RWPE1 (cell line): Measurements from ENCODE around the gene CCDC73.

Source experiments
- CTCF ChIA-PET: fragments of 350-600 bp; sonication (Branson Sonifier 250); formaldehyde crosslinking; extraction: SDS; loops from one replicate; lab custom pipeline; 2021; lab: Yijun Ruan, JAX
- POLR2A ChIA-PET: fragments of 400-600 bp; formaldehyde crosslinking; extraction: SDS; loops from one replicate; lab custom pipeline; 2020; ENCODE audit warnings: antibody characterized with exemption; ENCODE audit not compliant: low non-redundant PET; lab: Yijun Ruan, JAX
- DNase-seq: peaks from one replicate; pipeline ENCODE4 v3.0.0; 2012; ENCODE audit warnings: low spot score
- H3K27ac ChIP-seq: fragments of 450-650 bp; 2 replicates; pipeline ENCODE4 v1.5.1; 2017
- CTCF ChIP-seq: fragments of 450-650 bp; conservative IDR thresholded peaks from 2 replicates; pipeline ENCODE4 v1.5.1; 2017; ENCODE audit warnings: low read depth, mild to moderate bottlenecking

The CCDC73 gene

GRCh38 chr11:32567154-32567553, 227.3 kb downstream of the CCDC73 start:
- no peak for TF ChIP-seq CTCF
- H3K27ac ChIP-seq, result no peak overlapping the region
- ChIA-PET POLR2A (no interaction called here), CTCF (no interaction called here)
- DNase-seq, result no peak

GRCh38 chr11:32566517-32566916, 227.9 kb downstream of the CCDC73 start:
- no peak for TF ChIP-seq CTCF
- ChIA-PET POLR2A (no interaction called here), CTCF (no interaction called here)
- no peak for DNase-seq
- no peak overlapping the region for H3K27ac ChIP-seq

GRCh38 chr11:32563600-32563959, 230.9 kb downstream of the CCDC73 start:
- CTCF ChIA-PET, result interaction anchor here (0.6 kb wide), 1 partner anchor 178 kb away, joined by 6 read pairs; no protein-coding TSS in a partner anchor
- TF ChIP-seq CTCF, result no peak
- H3K27ac ChIP-seq, result no peak overlapping the region
- POLR2A ChIA-PET, result no interaction called here
- DNase-seq, result no peak

GRCh38 chr11:32562839-32563599, 231.4 kb downstream of the CCDC73 start:
- ChIA-PET POLR2A (no interaction called here), CTCF (interaction anchor here (0.6 kb wide), 2 partner anchors 63 to 178 kb away, joined by 3 to 6 read pairs; no protein-coding TSS in a partner anchor)
- TF ChIP-seq CTCF, result no peak
- H3K27ac ChIP-seq, result no peak overlapping the region
- no peak for DNase-seq

- POLR2A ChIA-PET, result no interaction called here
- TF ChIP-seq CTCF, result no peak
- no peak overlapping the region for H3K27ac ChIP-seq
- DNase-seq, result no peak
- CTCF ChIA-PET, result interaction anchor here (0.5 kb wide), 1 partner anchor 45 kb away, joined by 5 read pairs; no protein-coding TSS in a partner anchor
These were observed 232.6 kb downstream of the CCDC73 start for GRCh38 chr11:32561835-32562234.

- ChIA-PET POLR2A (no interaction called here), CTCF (no interaction called here)
- H3K27ac ChIP-seq, result no peak overlapping the region
- no peak for TF ChIP-seq CTCF
- DNase-seq, result no peak
These were observed 238.6 kb downstream of the CCDC73 start for GRCh38 chr11:32555895-32556294.
